Measurements from ENCODE around the gene BRMS1. TPM values are rescaled to one million over a fixed set of nuclear protein-coding genes. Genes with fewer than 3 reads are reported as not detected.
A peak's percentile ranks its signal among the peaks of the same experiment; 100 is the strongest.

Gene BRMS1
- total RNA-seq, 2 donors from 2014 or later: 55.7 to 71.3 TPM

DNA sequence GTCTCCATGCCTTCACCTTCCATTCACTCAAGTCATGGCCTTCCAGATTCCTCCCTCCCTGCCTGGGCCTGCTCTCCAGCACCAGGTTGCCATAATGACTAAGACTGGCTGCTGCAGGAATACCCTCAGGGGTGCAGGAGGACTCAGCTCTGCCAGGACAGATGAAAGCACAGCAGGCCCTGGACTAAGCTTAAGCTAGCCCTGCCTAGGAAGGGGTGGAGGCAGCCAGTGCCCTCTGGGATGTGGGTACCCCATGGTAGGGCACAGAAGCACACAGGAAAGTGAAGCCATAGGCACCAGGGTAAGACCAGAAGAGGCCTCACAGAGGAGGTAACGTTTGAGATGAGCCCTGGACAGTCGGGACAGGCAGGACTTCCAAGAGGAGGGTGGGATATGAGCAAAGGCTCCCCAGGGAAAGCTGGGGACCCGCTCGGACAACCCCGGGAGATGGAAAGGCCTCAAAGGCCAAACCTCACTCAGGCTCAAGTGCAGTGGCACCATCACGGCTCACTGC is 5.7 kb downstream of the BRMS1 start:
- Histone ChIP-seq H3K27me3 (replicated peaks; ENCODE audit: insufficient read depth) (no peaks in the 10 kb centered on the region), H3K27ac (no peak overlapping the region), H3K4me3 (no peak overlapping the region), H3K9me3 (no peaks in the 10 kb centered on the region), H3K4me1 (replicated peaks) (peaks cover 12% of the 10 kb centered on the region), H3K36me3 (peaks cover 13 to 24% of the 10 kb centered on the region in 2 donors)
- DNase-seq (ENCODE audit: low spot score): no peak
- 84% methylated on average over 6 of the region's 6 CpGs for WGBS
- intact Hi-C loops (cut with DNase I): no loop called here
- TF ChIP-seq POLR2A (IDR thresholded peaks at IDR 0.05): no peak
- TF ChIP-seq, protein P1, sequence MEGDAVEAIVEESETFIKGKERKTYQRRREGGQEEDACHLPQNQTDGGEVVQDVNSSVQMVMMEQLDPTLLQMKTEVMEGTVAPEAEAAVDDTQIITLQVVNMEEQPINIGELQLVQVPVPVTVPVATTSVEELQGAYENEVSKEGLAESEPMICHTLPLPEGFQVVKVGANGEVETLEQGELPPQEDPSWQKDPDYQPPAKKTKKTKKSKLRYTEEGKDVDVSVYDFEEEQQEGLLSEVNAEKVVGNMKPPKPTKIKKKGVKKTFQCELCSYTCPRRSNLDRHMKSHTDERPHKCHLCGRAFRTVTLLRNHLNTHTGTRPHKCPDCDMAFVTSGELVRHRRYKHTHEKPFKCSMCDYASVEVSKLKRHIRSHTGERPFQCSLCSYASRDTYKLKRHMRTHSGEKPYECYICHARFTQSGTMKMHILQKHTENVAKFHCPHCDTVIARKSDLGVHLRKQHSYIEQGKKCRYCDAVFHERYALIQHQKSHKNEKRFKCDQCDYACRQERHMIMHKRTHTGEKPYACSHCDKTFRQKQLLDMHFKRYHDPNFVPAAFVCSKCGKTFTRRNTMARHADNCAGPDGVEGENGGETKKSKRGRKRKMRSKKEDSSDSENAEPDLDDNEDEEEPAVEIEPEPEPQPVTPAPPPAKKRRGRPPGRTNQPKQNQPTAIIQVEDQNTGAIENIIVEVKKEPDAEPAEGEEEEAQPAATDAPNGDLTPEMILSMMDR (IDR thresholded peaks at IDR 0.05): no peak

DNA sequence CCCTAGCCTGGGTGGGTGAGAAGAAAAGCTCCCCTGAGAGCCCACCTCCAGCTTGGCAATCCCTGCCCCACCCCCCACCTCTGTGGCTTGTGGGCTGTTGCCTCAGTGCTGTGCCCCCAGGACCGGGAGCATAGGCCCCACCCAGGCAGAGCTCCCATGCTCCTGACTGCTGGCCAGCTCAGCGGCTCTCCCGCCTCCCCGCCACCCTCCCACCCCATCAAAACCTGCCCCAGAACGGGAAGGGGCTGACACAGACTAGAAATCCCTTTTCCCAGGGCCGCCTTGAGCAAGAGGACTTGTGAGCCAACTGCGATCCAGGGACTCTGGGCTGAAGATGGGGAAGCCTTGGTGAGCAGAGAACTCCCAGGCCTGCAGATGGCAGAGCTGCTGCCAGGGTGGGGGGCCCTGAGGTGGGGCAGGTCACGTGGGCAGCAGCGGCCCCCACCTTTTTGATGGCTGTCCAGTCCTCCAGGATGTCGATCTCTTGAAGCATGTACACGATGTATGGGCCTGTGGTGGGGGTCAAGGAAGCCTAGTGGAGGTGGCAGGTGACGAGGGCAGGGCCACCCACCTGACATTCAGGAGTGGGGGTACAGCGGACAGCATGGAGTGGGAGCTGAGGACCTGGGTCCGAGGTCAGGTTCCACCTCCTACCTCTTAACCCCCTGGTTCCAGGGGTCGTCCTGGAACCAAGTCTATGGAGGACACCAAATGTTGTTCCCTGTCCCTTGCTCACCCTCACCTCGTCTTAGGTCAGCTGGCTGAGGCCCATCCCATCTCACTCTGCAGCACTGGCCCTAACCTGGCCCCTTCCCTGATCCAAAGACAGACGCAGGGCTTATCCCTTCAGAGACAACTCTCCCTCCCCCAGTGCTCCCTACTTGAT is 6.4 kb downstream of the BRMS1 start:
- intact Hi-C loops (cut with DNase I): no loop called here
- Histone ChIP-seq H3K4me1 (replicated peaks) (peaks cover 9% of the 10 kb centered on the region), H3K4me3 (no peak overlapping the region), H3K27me3 (replicated peaks; ENCODE audit: insufficient read depth) (no peaks in the 10 kb centered on the region), H3K9me3 (no peaks in the 10 kb centered on the region), H3K27ac (no peak overlapping the region), H3K36me3 (peaks cover 13 to 24% of the 10 kb centered on the region in 2 donors)
- TF ChIP-seq, protein P1 (IDR thresholded peaks at IDR 0.05): no peak
- TF ChIP-seq POLR2AphosphoS5 (IDR thresholded peaks at IDR 0.05): no peak
- no peak for TF ChIP-seq POLR2A (IDR thresholded peaks at IDR 0.05)
- 80% methylated on average over 17 of the region's 17 CpGs for WGBS
- no peak for DNase-seq (ENCODE audit: low spot score)

GRCh38 chr11:66337103-66337899 is 7.6 kb downstream of the BRMS1 start:
- Histone ChIP-seq H3K36me3 (peaks cover 13 to 24% of the 10 kb centered on the region in 2 donors), H3K4me3 (no peak overlapping the region)

DNA sequence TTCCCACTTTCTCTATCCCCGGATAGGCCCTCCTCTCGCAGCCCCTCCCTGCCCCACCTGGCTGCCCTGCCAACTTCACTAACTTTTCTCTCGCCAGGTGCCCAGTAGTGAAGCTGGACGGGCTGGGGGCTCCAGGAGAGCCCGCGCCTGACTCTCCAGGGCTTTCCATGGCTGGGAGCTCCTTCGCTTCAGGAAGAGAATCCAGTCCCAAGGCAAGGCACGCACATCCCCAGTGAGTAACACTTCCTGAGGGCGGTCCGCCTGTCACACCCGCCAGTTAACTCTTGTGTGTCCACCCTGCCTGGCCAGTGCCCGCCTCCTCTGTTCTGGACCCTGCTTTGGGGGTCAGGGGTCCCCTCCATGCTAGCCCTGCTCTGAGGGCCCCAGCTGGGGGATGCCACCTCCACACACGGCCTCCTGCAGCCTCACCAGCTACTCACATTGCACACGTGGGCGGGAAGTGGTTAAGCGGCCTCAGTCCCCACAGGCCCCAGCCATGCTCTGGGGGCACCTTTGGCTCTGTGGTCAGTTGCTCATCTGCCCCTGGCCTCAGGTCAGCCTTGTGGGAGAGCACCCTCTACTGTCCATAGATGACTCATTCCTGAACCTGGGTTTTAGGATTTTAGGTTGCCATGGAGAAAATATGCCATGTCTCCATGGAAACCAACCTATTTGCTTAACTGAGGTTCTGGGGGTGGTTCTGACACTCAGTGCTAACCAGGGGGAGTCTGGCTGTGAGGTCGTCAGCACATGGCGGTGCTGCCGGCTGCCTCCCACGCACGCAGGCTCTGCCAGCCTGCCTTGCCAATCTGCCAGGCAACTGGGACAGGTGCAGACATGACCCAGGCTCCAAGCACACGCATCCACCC is 8.4 kb downstream of the BRMS1 start, which contains the start of gene RIN1:
Gene RIN1 (minus strand): TSS at position 201 of the 869 bp plus-strand sequence. CDS start 32 bp downstream, at position 169.
- H3K4me3 ChIP-seq: peak within 1 kb of the TSS; percentile 39 to 48
- H3K36me3 ChIP-seq: peaks cover 10 to 20% of the 10 kb centered on the region in 2 donors
- no peaks in the 10 kb centered on the region for H3K27me3 ChIP-seq (replicated peaks; ENCODE audit: insufficient read depth)
- H3K4me1 ChIP-seq (replicated peaks): peaks cover 9% of the 10 kb centered on the region
- intact Hi-C loops (cut with DNase I): no loop called here
- H3K27ac ChIP-seq: peak within 1 kb of the TSS; percentile 61 to 75
- DNase-seq (ENCODE audit: low spot score): no peak
- 4% methylated on average over 20 of the region's 22 CpGs for WGBS
- H3K9me3 ChIP-seq: no peaks in the 10 kb centered on the region
- TF ChIP-seq POLR2AphosphoS5 (IDR thresholded peaks at IDR 0.05) (peak; percentile 47), POLR2A (IDR thresholded peaks at IDR 0.05) (no peak)
- TF ChIP-seq, protein P1 (IDR thresholded peaks at IDR 0.05): peak in 2 of 4 experiments; percentile 26 to 37

More at GRCh38 chr11:66337103-66337899, 7.6 kb downstream of the BRMS1 start:
- Histone ChIP-seq H3K27ac (peak overlapping the region; percentile 61 to 75), H3K27me3 (replicated peaks; ENCODE audit: insufficient read depth) (no peaks in the 10 kb centered on the region), H3K9me3 (no peaks in the 10 kb centered on the region), H3K4me1 (replicated peaks) (peaks cover 9% of the 10 kb centered on the region)
- 39% methylated on average over 17 of the region's 18 CpGs for WGBS
- intact Hi-C loops (cut with DNase I): no loop called here
- no peak for TF ChIP-seq POLR2AphosphoS5 (IDR thresholded peaks at IDR 0.05)
- TF ChIP-seq POLR2A (IDR thresholded peaks at IDR 0.05): no peak
- TF ChIP-seq, protein P1 (IDR thresholded peaks at IDR 0.05): no peak
- DNase-seq (ENCODE audit: low spot score): no peak
